DND-41 (cell line): ENCODE data around the gene MORN1.

Experiments
- CTCF ChIP-seq: IDR thresholded peaks from 2 replicates; pipeline ENCODE4 v1.5.1; 2012; ENCODE audit warnings: borderline replicate concordance, low read length, moderate library complexity, mild to moderate bottlenecking; ENCODE audit not compliant: poor library complexity, severe bottlenecking; ENCODE audit errors: extremely low read depth
- EZH2 ChIP-seq: IDR thresholded peaks from 3 replicates; pipeline ENCODE4 v1.6.1; 2012; ENCODE audit warnings: borderline replicate concordance, low read depth, mild to moderate bottlenecking, moderate library complexity, low read length, inconsistent platforms; ENCODE audit not compliant: severe bottlenecking

- TF ChIP-seq CTCF (no peak), EZH2 (no peak)
These were observed 666 bp upstream of the MORN1 start for GRCh38 chr1:2391931-2392509.
